ENCODE data around the gene SERTAD3. TPM values are rescaled to one million over a fixed set of nuclear protein-coding genes. Genes with fewer than 3 reads are reported as not detected.
"Not testable (repeated sequence)": the region's sequence is repeated elsewhere in the genome, so short reads cannot be mapped to it uniquely, and the experiment has no call there.

The SERTAD3 gene, protein sequence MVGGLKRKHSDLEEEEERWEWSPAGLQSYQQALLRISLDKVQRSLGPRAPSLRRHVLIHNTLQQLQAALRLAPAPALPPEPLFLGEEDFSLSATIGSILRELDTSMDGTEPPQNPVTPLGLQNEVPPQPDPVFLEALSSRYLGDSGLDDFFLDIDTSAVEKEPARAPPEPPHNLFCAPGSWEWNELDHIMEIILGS
- total RNA-seq = 18.3 and 27.2 TPM in 2 replicates

DNA sequence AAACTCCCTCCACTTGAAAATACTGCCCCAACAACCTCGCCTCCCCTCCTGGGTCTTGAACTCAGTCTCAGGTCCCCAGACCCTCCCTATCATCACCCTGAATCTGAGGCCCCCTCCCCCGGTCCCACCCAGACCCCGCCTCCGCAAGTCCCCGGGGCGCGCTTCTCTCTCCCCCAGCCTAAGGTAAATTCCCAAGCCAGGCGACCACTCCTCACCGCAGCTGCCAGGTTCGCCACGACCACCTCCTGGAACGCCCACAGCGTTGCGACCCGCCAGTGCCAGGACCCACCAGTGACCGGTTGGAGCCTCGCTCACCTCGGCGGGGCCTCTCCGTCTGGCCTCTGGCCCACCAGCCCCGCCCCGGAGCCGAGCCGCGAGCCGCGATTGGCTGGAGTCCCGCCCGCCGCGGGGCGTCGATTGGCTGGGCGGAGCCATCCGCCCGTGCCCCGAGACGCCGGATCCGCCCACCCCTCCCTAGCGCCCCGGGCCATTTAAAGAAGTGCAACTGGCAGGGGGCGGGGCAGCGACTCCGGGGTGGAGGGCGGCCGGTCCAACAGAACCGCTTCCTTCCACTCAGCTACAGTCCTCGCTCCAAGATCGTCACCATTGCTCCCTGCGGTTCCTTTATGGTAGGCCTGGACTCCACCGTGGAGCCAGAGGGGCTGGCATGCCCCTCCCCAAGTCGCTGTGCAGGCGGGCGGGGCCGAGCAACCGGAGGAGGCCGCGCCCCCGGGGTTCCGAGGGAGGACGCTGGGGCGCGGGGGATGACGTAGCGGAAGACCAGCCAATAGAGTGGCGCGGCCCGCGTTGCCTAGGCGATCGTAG, at the start of gene SERTAD3:
TSS of gene SERTAD3 (minus strand) at position 336 of the 825 bp plus-strand sequence. CDS start 2,255 bp downstream, outside the sequence.
- peak; percentile 96 to 97 for DNase-seq (ENCODE audit: low read depth in 2 of 2)

DNA sequence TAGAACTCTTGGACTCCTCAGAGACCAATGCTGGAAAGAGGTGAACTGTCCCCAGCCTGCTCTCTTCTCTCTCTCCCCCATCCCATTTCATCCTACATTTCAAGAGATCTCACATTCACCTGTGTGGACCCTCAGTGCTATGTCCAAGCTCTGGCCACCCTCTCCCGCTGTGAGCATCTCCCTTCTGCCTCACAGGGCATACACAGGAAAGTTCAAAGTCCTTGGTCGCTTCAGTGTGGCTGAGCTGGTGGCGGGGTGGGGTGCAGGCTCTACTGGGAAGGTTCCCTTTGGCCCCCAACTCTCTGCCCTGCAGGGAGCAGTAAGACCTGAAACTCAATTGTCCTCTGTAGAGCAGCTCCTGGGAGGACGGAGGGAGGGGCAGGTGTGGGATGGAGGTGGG, 49.6 kb upstream of the SERTAD3 start:
- DNase-seq (ENCODE audit: low read depth in 2 of 2) = no peak

DNA sequence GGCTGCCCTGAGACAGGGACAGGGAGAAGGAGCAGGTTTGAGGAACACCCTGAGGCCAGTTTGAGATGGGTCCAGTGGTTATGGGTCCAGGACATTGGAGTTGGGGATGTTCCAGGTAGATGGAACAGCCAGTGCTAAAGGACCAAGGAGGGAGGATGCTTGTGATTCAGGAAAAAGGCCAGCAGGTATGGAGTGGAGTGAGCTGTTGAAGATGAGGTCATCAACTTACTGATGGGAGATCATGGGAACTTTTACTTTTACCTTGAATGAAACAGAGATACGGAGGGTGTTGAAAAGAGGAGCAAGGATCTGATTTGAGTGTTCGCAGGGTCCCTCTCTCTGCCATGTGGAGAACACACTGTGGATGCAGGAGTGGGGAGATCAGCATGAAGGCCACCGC, 48.1 kb upstream of the SERTAD3 start:
- no peak for DNase-seq (ENCODE audit: low read depth in 2 of 2)

DNA sequence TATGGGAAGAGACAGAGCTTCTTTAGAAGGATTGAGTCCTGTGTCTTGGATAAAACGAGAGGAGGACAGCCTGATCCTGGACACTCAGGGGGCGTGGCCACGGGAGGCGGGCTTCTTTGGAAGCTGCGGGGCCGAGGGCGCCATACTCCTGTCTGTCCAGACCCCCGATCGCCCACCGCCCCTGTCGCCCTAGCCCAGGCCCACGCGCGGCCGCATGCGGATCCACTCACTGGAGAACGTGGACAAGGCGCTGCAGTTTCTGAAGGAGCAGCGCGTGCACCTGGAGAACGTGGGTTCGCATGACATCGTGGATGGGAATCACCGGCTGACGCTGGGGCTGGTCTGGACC, 45.7 kb upstream of the SERTAD3 start:
- no peak for DNase-seq (ENCODE audit: low read depth in 2 of 2)

DNA sequence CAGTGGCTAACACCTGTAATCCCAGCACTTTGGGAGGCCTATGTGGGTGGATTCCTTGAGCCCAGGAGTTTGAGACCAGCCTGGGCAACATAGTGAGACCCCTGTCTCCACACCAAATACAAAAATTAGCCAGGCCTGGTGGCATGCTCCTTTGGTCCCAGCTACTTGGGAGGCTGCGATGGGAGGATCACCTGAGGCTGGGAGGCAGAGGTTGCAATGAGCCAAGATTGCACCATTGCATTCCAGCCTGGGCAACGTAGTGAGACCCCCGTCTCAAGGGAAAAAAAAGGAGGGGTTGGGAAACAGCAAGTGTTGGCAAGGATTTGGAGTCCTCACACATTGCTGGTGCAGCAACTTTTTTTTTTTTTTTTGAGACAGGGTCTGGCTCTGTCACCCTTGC, 41.9 kb upstream of the SERTAD3 start:
- no peak for DNase-seq (ENCODE audit: low read depth in 2 of 2)

DNA sequence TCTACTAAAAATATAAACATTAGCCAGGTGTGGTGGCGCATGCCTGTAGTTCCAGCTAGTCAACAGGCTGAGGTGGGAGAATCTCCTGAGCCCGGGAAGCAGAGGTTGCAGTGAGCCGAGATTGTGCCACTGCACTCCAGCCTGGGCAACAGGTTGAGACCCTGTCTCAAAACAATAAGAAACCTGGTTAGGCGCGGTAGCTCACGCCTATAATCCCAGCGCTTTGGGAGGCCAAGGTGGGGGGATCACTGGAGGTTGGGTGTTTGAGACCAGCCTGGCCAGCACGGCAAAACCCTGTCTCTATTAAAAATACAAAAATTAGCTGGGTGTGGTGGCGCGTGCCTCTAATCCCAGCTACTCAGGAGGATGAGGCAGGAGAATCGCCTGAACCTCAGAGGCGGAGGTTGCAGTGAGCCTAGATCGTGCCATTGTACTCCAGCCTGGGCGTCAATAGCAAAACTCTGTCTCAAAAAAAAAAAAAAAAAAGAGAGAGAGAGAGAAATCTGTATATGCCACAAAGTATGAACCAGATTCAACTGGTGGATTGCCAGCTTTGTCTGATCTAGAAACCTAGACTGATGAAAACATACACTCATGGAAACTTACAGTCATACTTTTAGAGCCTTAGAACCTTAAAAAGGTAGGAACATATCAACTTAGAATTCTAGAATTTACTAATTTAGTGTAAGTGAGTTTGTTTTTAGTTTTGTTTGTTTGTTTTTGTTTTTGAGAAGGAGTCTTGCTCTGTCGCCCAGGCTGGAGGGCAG, 31.9 kb upstream of the SERTAD3 start:
- peak in 1 of 2 donors; percentile 34 for DNase-seq (ENCODE audit: low read depth in 2 of 2)

DNA sequence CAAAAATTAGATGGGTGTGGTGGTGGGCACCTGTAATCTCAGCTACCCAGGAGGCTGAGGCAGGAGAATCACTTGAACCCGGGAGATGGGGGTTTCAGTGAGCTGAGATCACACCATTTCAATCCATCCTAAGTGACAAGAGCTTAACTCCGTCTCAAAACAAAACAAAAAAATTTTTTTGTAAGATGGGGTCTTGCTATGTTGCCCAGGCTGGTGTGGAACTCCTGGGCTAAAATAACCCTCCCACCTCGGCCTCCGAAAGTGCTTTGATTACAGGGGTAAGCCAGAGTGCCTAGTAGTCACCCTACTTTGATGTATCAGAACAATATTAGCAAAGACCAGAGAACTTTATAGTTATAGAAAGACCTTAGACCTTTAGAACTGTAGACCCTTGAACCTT, 30.6 kb upstream of the SERTAD3 start:
- DNase-seq (ENCODE audit: low read depth in 2 of 2) = no peak

DNA sequence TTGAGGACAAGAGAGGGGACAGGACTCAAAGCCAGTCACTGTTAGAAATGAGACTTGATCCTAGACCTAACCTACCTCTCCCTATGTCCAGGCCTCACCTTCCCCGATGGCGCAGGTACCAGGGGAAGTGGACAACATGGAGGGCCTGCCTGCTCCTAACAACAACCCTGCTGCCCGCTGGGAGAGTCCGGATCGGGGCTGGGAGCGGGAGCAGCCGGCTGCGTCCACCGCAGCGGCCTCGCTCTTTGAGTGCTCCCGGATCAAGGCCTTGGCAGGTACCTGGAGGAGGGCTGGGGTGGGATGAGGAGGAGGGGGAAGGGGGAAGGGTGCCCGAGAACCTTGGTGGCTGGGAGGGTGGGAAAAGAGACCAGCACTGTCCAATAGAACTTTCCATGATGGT, 28.4 kb upstream of the SERTAD3 start:
- no peak for DNase-seq (ENCODE audit: low read depth in 2 of 2)

DNA sequence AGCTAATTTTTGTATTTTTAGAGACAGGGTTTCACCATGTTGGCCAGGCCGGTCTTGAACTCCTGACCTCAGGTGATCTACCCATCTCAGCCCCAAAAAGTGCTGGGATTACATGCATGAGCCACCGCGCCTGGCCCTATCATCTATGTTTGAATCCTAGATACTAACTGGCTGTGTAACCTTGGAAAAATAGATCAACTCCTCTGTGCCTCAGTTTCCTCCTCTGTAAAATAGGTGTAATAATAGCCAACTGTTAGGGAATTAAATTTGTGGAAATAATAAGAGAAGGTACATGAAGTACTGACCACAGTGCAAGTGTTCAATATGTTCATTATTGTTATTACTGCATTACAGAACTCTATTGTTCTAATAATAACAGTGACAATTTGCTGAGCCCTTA, 27.0 kb upstream of the SERTAD3 start:
- no peak for DNase-seq (ENCODE audit: low read depth in 2 of 2)

DNA sequence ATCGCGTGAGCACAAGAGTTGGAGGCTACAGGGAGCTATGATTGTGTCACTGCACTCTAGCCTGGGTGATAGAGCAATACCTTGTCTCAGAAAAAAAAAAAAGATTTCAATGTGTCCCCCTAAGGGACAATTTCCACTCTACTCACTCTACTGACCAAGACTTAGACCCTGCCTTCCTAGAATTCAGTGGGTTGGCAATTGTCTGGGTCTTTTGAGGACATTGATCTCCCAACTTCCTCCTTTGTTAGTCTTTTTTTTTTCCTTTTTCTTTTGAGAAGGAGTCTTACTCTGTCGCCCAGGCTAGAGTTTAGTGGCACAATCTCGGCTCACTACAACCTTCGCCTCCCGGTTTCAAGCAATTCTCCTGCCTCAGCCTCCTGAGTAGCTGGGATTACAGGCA, 24.9 kb upstream of the SERTAD3 start:
- DNase-seq (ENCODE audit: low read depth in 2 of 2) = no peak

DNA sequence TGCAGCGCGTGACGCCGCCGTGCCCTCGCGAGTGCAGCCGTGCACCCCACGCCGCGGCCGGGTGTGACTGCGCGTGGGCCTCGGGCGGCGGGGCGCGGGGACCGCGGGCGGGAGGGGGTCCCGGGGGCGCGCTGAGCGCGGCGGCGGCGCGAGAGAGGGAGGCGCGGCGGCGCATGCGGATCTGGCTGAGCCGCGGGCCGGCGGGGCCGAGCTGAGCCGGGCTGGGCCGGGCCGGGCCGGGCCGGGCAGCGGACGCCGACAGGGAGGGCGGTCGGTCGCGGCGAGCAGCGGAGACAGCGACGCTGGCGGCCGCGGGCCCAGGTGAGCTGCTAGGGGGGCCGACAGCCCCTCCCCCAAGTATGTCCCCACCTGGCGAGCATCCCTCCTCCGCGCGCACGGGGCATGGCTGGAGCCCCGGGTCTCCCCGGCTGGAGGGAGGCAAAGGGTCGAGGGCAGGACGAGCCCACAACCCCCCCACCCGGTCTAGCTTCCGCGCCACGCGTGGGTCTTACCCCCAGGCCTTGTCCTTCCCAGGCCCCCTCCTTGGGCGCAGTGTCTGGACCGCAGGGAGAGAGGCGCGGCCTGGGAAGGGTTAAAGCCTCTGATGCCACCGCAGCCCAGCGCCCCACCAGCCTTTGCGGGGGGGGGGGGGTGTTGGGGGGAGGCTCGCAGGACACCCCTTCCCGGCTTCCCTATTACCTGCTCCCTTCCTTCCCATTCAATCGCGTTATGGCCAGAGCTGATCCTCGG, 23.0 kb upstream of the SERTAD3 start, which contains the start of gene SPTBN4:
TSS of gene SPTBN4 (plus strand) at position 17 of the 750 bp plus-strand sequence. CDS start 5,621 bp downstream, outside the sequence.
- DNase-seq (ENCODE audit: low read depth in 2 of 2) = no peak

DNA sequence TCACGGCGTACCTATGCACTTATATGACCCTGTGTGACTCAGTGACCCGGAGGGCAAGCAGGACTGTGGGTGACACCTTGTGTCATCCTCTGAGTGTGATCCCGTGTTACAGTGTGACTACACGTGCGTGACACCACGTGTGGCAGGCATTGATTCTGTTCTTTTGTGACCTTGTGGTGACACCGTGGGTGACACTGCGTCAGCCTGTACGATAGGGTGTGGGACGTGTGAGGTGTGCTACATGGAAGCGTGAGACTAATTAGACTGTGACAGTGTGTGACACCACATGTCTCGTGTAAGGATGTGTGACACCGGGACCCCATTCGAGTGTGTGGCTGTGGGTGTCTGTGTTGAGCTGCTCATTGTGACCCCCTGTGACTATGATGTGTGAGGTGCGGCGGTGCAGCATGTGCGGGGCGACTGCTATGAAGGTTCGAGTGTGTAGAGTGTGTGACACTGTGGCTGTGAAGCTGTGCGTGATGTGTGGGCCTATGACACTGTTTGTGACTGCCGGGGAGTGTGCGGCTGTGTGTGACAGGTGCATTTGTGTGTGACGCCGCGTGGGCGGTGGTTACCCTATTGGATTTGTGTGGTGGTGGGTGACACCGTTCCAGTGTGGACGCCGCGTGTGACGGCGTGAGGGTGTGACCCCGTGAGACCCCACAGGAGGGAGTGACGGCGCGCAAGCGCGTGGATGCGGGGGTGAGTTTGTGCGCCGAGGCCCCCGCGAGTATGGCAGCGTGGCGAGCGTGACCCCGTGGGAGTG, 22.3 kb upstream of the SERTAD3 start:
- DNase-seq (ENCODE audit: low read depth in 2 of 2) = peak; percentile 4 to 13

DNA sequence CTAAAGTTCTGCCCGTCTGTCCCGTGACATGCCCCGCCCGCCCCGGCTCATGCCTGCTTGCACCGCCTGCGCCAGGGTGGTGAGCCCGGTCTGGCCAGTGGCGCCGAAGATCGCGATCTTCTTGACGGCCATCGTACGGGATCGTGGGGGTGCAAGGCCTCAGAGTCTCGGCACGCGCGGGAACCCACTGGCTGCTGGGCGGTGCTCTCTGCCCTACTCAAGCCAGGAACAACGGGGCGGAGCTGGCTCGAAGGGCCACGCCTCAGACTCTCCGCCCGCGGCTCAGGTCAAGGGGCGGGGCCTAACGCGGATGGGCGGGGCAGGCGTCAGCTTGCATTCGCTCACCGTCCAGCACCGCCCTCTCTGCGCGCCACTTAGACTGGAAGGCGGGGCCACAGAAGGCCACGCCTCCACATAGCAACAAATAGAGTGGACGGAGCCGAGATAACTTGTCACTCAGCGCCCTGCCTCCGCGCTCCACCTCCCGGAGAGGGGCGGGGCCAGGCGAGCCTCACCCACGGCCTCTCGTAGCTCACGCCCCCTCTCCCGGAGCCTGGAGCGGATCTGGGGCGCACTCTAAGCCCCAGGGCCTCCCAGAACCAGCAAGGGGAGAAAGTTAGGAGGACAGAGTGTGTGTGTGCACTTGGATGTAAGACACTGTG, 21.6 kb upstream of the SERTAD3 start, which contains the start of gene BLVRB:
TSS of gene BLVRB (minus strand) at position 189 of the 662 bp plus-strand sequence. CDS start at position 132, 57 bp downstream.
- DNase-seq (ENCODE audit: low read depth in 2 of 2) = peak; percentile 99

DNA sequence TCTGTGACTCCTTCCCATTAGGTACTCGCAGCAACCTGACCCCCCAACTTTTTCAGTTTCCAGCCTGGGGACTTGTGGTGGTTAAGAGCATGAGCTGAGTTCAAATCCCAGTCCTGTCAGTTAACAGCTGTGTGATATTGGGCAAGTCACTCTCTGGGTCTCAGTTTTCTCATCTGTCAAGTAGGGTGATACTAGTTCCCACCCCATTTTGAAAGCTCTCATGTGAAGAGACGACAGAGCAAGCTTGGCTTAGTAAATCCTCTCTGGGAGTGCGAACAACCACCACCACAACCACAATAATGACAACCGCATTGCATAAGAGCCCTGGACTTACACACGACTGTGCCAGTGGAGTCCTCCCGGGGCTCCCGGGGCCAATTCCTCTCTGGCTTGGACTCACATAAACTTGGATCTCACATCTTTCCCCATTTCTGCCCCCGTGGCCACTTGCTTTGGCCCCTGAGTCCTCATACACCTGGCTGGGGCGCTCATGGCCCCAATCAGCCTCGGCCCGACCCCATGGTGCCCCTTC, 21.0 kb upstream of the SERTAD3 start:
- DNase-seq (ENCODE audit: low read depth in 2 of 2) = peak; percentile 29 to 57

DNA sequence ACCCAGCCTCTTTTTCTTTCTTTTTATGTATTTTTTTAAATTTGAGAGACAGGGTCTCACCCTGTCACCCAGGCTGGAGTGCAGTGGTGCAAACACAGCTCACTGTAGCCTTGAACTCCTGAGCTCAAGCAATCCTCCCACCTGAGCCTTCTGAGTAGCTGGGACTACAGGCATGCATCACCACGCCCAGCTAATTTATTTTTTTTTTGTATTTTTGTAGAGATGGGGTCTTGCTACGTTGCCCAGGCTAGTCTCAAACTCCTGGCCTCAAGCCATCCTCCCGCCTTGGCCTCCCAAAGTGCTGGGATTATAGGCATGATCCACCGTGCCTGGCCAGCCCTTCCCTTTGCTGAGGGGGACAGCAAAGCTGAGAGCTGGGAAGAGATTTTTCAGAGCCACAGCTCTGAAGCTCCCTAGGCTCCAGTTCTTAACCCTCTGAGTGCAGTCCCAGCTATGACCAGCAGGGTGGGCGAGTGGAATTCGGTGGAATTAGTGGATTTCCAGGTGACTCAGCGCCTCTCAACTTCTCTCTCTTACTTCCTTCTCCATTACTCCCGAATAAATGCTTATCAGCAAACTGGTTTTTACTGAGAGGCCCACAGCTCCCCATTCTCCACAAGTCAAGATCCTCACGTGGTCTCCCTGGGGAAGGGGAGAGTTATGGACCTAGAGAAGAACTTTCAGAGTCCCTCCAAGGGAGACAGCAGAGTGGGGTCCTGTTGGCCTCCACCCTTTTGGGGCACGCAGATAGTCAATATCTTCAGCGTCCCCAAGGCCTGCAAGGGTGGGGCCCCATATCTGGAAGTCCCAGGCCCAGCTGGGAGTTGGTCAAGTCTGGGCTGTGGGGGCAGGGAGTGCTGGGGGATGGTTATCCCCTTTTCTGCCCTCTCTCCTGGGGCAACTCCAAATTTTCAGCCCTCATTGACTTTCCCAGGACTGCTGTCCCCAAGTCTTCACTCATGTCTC, 20.2 kb upstream of the SERTAD3 start:
- DNase-seq (ENCODE audit: low read depth in 2 of 2) = peak; percentile 89 to 92

DNA sequence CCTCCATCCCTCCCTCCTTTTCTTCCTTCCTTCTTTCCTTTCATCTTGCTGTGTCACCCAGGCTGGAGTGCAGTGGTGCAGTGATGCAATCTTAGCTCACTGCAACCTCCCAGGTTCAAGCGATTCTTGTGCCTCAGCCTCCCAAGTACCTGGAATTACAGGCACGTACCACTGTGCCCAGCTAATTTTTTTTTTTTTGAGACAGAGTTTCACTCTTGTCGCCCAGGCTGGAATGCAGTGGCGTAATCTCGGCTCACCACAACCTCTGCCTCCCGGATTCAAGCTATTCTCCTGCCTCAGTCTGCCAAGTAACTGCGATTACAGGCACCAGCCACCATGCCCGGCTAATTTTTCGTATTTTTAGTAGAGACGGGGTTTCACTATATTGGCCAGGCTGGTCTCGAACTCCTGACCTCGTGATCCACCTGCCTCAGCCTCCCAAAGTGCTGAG, 19.5 kb upstream of the SERTAD3 start:
- DNase-seq (ENCODE audit: low read depth in 2 of 2) = not testable (repeated sequence)

DNA sequence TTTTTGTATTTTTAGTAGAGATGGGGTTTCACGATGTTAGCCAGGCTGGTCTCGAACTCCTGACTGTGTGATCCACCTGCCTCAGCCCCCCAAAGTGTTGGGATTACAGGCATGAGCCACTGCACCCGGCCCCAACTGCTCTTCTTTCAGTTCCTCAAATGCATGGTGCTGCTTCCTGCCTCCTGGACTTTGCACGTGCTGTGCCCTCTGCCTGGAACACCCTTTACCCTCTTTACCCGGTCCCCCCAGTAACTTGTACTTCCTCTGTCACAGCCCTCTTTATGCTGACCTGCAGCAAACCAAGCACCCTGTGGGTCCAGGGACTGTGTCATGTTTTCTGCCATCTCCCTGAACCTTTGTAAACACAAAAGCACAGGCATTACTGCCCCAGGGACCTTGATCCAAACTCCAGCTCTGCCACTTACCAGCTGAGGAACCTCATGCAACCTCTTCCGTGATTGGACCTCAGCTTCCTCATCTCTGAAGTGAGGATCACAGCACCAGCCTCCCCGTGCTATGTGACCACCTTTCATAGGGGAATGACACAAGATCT, 17.6 kb upstream of the SERTAD3 start:
- DNase-seq (ENCODE audit: low read depth in 2 of 2) = no peak

DNA sequence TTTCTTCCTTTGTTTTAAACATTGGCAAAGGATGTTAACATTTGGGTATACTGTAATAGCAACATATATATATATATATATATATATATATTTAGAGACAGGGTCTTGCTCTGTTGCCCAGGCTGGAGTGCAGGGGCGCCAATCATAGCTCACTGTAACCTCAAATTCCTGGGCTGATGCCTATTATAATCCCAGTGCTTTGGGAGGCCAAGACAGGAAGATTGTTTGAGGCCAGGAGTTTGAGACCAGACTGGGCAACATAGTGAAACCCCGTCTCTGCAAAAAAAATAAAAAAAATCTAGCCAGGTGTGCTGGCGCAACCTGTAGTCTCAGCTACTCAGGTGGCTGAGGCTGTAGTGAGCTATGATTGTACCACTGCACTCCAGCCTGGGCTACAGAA, 16.1 kb upstream of the SERTAD3 start:
- DNase-seq (ENCODE audit: low read depth in 2 of 2) = no peak
